HG02610 (cell line): Measurements from ENCODE around the gene ARHGAP5.

Experiments
- ATAC-seq: cut with Tn5 transposase; IDR thresholded peaks from one replicate; pipeline ENCODE4 v1.9.1; 2021; ENCODE audit warnings: mild to moderate bottlenecking, moderate library complexity; ENCODE audit not compliant: unreplicated experiment

ARHGAP5 gene

GRCh38 chr14:32206552-32206951 is 129.4 kb downstream of the ARHGAP5 start:
- ATAC-seq, result no peak

GRCh38 chr14:32208490-32208889 is 131.4 kb downstream of the ARHGAP5 start:
- no peak for ATAC-seq
